OCI-M1 (cell line): ENCODE measurements around the gene INSC.

Experiments used
- DNase-seq: peaks from one replicate; lab custom pipeline; 2025; lab: John Stamatoyannopoulos, UW

The INSC gene

GRCh38 chr11:15222777-15223176 lies 108.1 kb downstream of the INSC start:
- DNase-seq = no peak

DNA sequence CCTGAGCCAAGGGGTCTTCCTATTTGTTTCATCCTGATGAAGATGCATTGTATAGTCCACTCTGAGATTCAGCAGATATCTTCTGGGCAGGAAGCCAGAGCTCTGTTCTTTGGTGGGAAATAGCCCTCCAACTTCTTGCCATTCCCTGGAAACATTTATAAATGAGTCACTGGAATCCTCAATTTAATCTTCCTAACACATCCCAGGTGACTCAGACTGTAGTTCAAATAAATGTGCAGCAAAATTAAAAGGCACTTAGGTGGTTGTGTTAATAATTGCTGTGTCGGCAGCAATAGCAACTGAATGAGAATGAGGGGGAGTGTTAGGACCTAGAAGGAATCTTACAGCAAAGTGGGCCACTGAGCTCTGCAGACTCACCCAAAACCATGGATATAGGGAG lies 108.6 kb downstream of the INSC start:
- no peak for DNase-seq

- DNase-seq = no peak
These were observed 109.7 kb downstream of the INSC start for GRCh38 chr11:15224466-15224865.

GRCh38 chr11:15227011-15227410 lies 112.3 kb downstream of the INSC start:
- no peak for DNase-seq

- no peak for DNase-seq
These were observed 113.7 kb downstream of the INSC start for GRCh38 chr11:15228331-15228849.

DNA sequence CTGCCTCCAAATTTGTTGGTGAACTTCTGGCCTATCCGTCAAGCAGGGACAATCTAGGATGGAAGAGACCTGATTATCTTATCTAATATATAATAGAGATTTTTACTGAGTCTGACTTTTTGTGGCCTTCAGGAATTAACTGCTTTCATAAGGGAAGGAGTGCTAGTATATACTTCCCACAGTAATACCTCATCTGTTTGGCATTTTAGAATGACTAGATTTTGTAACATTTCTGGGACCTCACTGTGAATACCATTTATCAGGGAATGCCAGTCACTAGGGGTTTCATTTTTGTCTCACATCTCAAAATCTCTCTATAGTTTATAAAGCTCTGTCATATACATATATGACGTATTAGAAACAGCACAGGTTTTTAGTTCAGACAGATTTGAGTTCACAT lies 114.3 kb downstream of the INSC start:
- DNase-seq = no peak

GRCh38 chr11:15232496-15232895 lies 117.8 kb downstream of the INSC start:
- DNase-seq = no peak

GRCh38 chr11:15233371-15234165 lies 118.8 kb downstream of the INSC start:
- DNase-seq = no peak

DNA sequence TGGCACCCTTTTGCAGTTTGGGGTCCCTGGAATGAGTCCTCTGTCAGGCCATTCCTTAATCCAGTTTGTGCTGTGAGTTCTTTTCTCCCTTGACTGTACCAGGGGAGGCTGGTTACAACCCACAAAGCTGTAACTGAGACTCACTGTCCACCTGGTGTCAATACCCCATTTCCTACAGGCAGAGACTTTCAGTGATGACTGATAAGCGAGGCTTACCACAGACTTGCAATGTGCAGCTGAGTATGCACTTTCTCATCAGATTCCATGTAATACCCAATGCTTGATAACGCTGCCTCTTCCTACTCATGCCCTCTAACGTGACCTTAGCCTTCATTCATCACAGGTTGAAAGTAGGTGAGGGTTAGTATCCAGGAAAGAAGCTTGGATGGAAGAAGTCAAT lies 120.1 kb downstream of the INSC start:
- DNase-seq = peak; percentile 18

- no peak for DNase-seq
These were observed 121.8 kb downstream of the INSC start for GRCh38 chr11:15236559-15236958.

GRCh38 chr11:15238856-15239255 lies 124.1 kb downstream of the INSC start:
- no peak for DNase-seq

DNA sequence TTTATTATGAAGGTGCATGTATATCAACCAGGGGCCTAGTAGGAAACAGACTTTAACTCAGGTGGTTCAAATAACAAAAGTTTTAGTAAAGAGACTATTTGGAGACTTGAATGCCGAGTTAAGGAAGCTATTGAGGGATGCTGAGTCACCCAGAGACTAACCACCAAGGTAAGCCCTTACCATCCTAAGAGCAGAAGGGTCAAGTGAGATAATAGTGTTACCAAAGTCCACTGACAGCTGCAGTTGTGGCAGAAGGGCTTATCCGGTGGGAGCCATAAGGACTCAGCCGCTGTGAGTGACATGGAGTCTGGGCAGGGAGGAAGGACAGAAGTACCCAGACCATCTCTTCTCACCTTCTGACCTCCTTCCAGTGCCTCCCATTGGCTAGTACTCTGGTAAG lies 134.0 kb downstream of the INSC start:
- DNase-seq = no peak

GRCh38 chr11:15258433-15259165 lies 143.9 kb downstream of the INSC start:
- peak; percentile 73 for DNase-seq

- peak; percentile 12 for DNase-seq
These were observed 152.3 kb downstream of the INSC start for GRCh38 chr11:15266999-15267398.

DNA sequence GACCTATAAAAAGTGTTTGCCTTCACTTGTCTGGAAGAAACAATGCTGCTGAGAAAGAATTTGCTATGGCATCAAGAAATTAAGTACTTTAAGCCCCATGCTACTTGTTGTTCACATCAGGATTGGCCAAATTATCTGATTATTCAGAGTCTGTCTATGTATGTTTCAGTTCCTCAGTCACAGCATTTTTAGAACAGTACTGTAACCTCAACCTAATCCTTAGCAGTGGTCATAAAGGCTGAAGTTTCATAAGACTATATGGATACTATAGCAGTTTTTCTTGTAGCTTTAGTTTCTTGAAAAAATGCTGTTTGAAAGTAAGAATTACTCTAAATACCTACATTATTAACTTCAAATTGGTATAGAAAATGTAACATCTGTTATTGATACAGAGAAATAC lies 153.9 kb downstream of the INSC start:
- DNase-seq = no peak

DNA sequence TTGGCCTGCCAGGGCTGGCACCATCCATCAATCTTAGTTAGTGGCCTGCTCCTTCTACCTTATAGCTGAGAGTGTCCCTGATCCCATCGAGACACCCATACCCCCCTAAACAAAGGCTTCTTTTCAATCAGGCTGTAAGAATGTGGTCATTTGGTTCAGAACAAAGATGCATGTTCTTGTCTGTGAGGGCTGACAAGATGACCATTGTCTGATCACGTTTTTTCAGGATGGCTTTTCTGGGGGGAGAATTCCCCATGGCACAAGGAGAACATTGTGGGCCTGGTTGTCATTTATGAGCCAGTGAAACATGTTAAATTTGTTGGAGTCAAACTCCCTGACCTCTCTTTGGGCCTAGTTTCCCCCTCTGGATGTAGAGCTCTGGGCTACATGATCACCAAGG lies 160.4 kb downstream of the INSC start:
- DNase-seq = no peak

GRCh38 chr11:15276621-15277020 lies 161.9 kb downstream of the INSC start:
- peak; percentile 9 for DNase-seq

DNA sequence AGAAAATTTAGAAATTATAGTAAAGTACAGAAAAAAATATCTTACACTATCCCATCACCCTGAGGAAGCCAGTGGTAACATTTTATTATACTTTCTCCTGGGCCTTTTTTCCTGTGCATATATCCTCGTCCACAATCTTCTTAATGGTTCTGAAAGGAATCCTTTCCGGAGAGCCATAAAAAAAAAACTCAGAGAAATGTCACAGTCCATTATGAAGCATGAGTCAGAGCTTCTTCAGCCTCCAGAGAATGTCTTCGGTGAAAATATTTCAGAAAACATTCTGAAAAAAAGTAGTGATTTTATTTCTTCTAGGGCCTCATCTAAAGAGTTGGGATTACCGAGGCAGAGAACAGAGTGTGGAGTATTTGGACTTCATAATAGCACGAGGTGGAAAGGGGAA lies 163.4 kb downstream of the INSC start:
- no peak for DNase-seq

- no peak for DNase-seq
These were observed 165.7 kb downstream of the INSC start for GRCh38 chr11:15280393-15280792.

DNA sequence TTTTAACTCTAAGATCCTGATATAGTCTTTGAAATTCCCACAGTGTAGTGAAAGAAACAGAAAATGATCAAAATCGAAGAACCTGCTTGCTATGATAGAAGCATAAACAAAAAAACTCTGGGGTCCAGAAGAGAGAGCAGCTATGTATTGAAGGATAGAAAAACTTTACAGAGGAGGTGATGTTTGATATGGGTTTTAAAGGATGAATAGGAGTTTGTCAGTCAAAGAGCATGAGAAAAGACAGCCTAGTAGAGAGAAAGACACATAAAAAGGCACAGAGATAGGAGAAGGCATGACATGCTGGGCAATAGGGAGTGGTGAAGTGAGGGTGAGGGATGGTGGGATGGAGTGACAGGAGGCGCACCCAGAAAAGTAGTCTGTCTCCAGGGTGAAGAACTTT lies 168.0 kb downstream of the INSC start:
- no peak for DNase-seq

GRCh38 chr11:15286465-15286864 lies 171.7 kb downstream of the INSC start:
- DNase-seq = no peak

DNA sequence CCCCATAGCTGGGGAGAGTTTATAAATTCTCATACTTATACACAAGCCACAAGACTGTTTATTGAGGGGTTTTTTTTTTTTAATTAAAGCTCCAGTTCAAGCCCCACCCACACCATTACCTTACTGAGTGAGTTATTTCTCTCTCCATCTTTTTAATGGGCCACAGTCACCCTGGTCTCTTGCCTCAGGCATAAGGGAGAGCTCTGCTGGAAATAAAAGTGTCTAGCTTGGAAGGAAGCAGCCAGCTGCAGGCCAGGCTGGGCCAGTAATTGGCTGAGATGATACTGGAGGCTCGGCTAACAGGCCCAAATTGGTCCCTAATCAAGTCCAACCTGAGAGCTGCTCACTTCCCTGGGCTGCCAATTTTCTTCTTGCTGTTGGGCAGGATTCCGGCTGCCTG lies 174.1 kb downstream of the INSC start:
- no peak for DNase-seq

DNA sequence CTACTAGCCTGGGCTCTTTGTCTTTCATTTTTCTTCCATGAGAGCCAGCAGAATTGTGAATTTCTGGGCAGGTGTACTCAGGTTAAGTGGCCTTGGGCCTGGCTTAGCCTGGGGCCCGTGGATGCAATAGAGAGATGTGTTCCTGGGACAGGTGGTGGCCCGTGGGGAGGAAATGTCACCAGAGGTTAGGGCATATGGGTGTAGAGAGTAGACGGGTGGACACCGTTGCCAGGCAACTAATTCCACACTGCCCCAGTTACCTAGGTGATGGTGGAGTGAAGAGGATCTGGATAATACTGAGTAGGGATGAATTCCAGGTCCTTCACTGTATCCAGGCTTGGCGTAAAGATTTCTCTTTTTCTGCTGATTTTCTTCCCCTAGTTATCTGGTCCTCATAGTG lies 175.0 kb downstream of the INSC start:
- no peak for DNase-seq
